ENCODE data around the gene SLC6A11. TPM values are rescaled to one million over a fixed set of nuclear protein-coding genes. Genes with fewer than 3 reads are reported as not detected.
A peak's percentile ranks its signal among the peaks of the same experiment; 100 is the strongest.

The SLC6A11 gene
- total RNA-seq (2021) (not detected in 2 replicates), Bru-seq, nascent RNA (percentile 1 among the genes with signal in this experiment), BruChase-seq, experiment 1, labeled RNA remaining after a 2-hour chase (percentile 1 among the genes with signal in this experiment), BruChase-seq, experiment 2, labeled RNA remaining after a 6-hour chase (percentile 3 among the genes with signal in this experiment)
- long read RNA-seq: 0 reads

DNA sequence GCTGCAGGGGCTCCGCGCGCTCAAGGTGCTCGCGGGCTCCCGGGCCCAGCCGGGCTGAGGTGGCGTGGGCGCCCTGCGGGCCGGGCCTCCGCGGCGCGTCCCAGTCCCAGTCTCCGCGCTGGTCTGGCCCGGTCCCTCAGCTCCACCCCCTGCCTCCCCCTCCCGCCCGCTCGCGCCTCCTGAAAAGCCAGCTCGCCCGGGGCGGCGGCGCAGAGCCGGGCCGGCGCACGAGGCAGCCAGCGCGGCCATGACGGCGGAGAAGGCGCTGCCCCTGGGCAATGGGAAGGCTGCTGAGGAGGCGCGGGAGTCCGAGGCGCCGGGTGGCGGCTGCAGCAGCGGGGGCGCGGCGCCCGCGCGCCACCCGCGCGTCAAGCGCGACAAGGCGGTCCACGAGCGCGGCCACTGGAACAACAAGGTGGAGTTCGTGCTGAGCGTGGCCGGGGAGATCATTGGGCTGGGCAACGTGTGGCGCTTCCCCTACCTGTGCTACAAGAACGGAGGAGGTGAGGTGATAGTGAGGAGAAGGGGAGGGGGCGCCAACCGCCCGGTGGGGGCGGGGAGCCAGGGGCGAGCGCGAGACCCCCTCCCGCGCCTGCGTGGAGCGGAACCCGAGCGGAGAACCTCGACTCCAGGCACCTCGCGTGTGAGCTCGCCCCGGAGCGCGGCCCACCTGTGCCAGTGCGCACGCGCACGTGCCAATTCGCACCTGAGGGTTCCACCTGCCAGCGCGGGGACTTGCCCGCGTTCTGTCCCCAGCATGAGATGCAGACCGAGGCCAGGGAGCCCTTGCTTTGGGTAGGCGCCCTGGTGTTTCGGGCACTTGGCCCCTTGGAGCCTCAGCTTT, at the start of gene SLC6A11:
Gene SLC6A11, plus strand, starts transcription at position 210 of the 844 bp plus-strand sequence. Its CDS starts 38 bp downstream, at position 248.
- CTCF ChIA-PET: interaction anchor here (0.6 kb wide), 1 partner anchor 43 kb away, joined by 3 read pairs; no protein-coding TSS in a partner anchor
- BruUV-seq (replicated peaks): no TSS peak

GRCh38 chr3:10768708-10769394, 47.2 kb upstream of the SLC6A11 start:
- CTCF ChIA-PET: interaction anchor here (1.6 kb wide), 1 partner anchor 10 kb away, joined by 5 read pairs; no protein-coding TSS in a partner anchor
- no peak overlapping the region for H3K4me3 ChIP-seq (ENCODE audit: low read depth, low read length, poor library complexity, severe bottlenecking)
- H3K4me1 ChIP-seq (ENCODE audit: insufficient read depth, low read length, poor library complexity, severe bottlenecking): no peaks in the 10 kb centered on the region
- TF ChIP-seq CTCF (conservative IDR thresholded peaks at IDR 0.05; ENCODE audit: low read depth, low read length) (no peak), EZH2 (IDR thresholded peaks at IDR 0.05; ENCODE audit: borderline replicate concordance, low read depth, low read length, poor library complexity, severe bottlenecking) (no peak)
- POLR2A ChIA-PET (ENCODE audit: low non-redundant PET): no interaction called here
- H3K36me3 ChIP-seq (ENCODE audit: insufficient read depth, low read length, poor library complexity, severe bottlenecking): no peaks in the 10 kb centered on the region
- DNase-seq (ENCODE audit: low spot score): no peak
- intact Hi-C loops (cut with micrococcal nuclease; ENCODE audit: unreplicated experiment): no loop called here
- no peak overlapping the region for H3K27ac ChIP-seq (ENCODE audit: low read depth, low read length, poor library complexity, severe bottlenecking)
- H3K27me3 ChIP-seq (replicated peaks; ENCODE audit: insufficient read depth, low read depth, low read length, poor library complexity): no peaks in the 10 kb centered on the region
- no peaks in the 10 kb centered on the region for H3K9me3 ChIP-seq (ENCODE audit: low read depth, low read length, poor library complexity, severe bottlenecking)
- no TSS peak for BruUV-seq (replicated peaks)

More for the DNA sequence above, at the start of gene SLC6A11:
- intact Hi-C loops (cut with micrococcal nuclease; ENCODE audit: unreplicated experiment): no loop called here
- peaks cover 55% of the 10 kb centered on the region for H3K27me3 ChIP-seq (replicated peaks; ENCODE audit: insufficient read depth, low read depth, low read length, poor library complexity)
- H3K4me1 ChIP-seq (ENCODE audit: insufficient read depth, low read length, poor library complexity, severe bottlenecking): no peaks in the 10 kb centered on the region
- POLR2A ChIA-PET (ENCODE audit: low non-redundant PET): no interaction called here
- H3K9me3 ChIP-seq (ENCODE audit: low read depth, low read length, poor library complexity, severe bottlenecking): no peaks in the 10 kb centered on the region
- H3K36me3 ChIP-seq (ENCODE audit: insufficient read depth, low read length, poor library complexity, severe bottlenecking): no peaks in the 10 kb centered on the region
- TF ChIP-seq CTCF (conservative IDR thresholded peaks at IDR 0.05; ENCODE audit: low read depth, low read length): no peak
- TF ChIP-seq EZH2 (IDR thresholded peaks at IDR 0.05; ENCODE audit: borderline replicate concordance, low read depth, low read length, poor library complexity, severe bottlenecking): peak; percentile 57
- H3K4me3 ChIP-seq (ENCODE audit: low read depth, low read length, poor library complexity, severe bottlenecking): no peak within 1 kb of the TSS
- no peak for DNase-seq (ENCODE audit: low spot score)
- H3K27ac ChIP-seq (ENCODE audit: low read depth, low read length, poor library complexity, severe bottlenecking): no peak within 1 kb of the TSS

DNA sequence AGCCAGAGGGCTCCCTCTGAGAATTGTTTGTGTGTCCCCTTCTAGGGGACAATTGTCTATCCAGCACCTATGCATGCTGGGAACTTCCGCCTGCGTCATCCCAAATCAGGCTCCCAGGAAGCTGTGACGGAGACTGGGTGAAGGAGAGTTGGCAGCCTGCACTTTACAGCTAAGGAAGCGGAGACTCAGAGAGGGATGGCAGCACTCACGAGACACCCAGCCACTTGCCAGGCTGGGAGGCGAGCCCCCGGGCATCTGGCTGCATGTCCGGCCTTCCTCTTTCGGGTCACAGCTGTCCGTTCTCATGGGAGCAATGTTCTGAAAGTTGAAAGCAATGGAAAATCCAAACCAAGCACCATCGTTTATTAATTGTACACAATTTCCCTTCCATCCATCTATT, 45.5 kb upstream of the SLC6A11 start:
- Histone ChIP-seq H3K4me1 (ENCODE audit: insufficient read depth, low read length, poor library complexity, severe bottlenecking) (no peaks in the 10 kb centered on the region), H3K36me3 (ENCODE audit: insufficient read depth, low read length, poor library complexity, severe bottlenecking) (no peaks in the 10 kb centered on the region), H3K27ac (ENCODE audit: low read depth, low read length, poor library complexity, severe bottlenecking) (no peak overlapping the region), H3K9me3 (ENCODE audit: low read depth, low read length, poor library complexity, severe bottlenecking) (no peaks in the 10 kb centered on the region), H3K27me3 (replicated peaks; ENCODE audit: insufficient read depth, low read depth, low read length, poor library complexity) (no peaks in the 10 kb centered on the region), H3K4me3 (ENCODE audit: low read depth, low read length, poor library complexity, severe bottlenecking) (no peak overlapping the region)
- no peak for DNase-seq (ENCODE audit: low spot score)
- BruUV-seq (replicated peaks): no TSS peak
- TF ChIP-seq EZH2 (IDR thresholded peaks at IDR 0.05; ENCODE audit: borderline replicate concordance, low read depth, low read length, poor library complexity, severe bottlenecking): no peak
- TF ChIP-seq CTCF (conservative IDR thresholded peaks at IDR 0.05; ENCODE audit: low read depth, low read length): no peak
- POLR2A ChIA-PET (ENCODE audit: low non-redundant PET): no interaction called here
- CTCF ChIA-PET: interaction anchor here (0.6 kb wide), 1 partner anchor 22 kb away, joined by 4 read pairs; no protein-coding TSS in a partner anchor
- intact Hi-C loops (cut with micrococcal nuclease; ENCODE audit: unreplicated experiment): no loop called here
